GM12872 (cell line): ENCODE data around the gene TCF7.
A peak's percentile ranks its signal among the peaks of the same experiment; 100 is the strongest.

ENCODE experiments used
- CTCF ChIP-seq: IDR thresholded peaks from 3 replicates; pipeline ENCODE4 v1.5.1; 2011; ENCODE audit warnings: low read depth, mild to moderate bottlenecking, low read length, moderate library complexity; ENCODE audit not compliant: insufficient read depth

TCF7 gene

GRCh38 chr5:134145779-134146581, 31.5 kb downstream of the TCF7 start:
- TF ChIP-seq CTCF = peak; percentile 99

GRCh38 chr5:134146651-134147518, 32.4 kb downstream of the TCF7 start:
- no peak for TF ChIP-seq CTCF

GRCh38 chr5:134148316-134148715, 33.8 kb downstream of the TCF7 start:
- TF ChIP-seq CTCF = no peak

GRCh38 chr5:134148986-134149539, 34.6 kb downstream of the TCF7 start:
- no peak for TF ChIP-seq CTCF

GRCh38 chr5:134149571-134150303, 35.3 kb downstream of the TCF7 start:
- no peak for TF ChIP-seq CTCF

GRCh38 chr5:134151723-134152122, 37.2 kb downstream of the TCF7 start:
- no peak for TF ChIP-seq CTCF
